GM21515 (cell line): ENCODE data around the gene SUMO2.
"Not testable (repeated sequence)": the region's sequence is repeated elsewhere in the genome, so short reads cannot be mapped to it uniquely, and the experiment has no call there.

Source experiments
- ATAC-seq: cut with Tn5 transposase; IDR thresholded peaks from one replicate; pipeline ENCODE4 v1.9.1; 2021; ENCODE audit not compliant: unreplicated experiment

SUMO2 gene

GRCh38 chr17:75182319-75182568 lies 515 bp downstream of the SUMO2 start:
- ATAC-seq, result peak; percentile 29

DNA sequence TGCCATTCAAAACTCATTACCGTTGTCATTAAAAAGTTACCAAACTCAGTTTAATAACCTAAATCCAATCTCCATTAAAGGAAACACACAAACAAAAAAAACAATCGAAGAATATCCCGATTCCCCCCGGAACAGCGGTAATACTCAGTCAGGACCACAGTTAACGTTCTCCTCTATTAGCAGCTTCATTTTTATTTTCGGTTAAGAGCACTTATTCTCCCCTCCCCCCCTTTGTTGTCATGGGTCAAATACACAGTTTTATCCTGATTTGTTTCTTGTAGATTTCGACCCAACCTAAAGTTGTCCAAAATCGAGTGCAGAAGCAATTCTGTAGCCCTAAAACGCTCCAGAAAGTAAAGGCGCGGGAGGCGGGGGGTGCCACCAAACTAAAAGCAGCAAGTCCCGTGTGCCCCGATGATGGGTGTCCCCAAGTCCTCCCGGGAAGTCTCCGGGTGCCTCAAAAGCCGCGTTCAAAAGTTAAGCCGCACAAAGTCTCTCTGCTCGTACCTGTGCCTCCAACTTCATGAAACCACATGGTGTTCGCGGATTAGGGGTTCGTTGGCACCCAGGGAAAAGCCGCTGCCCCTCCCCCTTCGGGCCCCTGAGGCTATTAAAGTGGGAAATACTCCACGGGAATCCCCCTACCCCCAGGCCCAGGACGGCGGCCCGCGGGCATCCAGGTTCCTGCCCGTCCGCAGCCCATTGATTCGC lies 996 bp downstream of the SUMO2 start:
- no peak for ATAC-seq

DNA sequence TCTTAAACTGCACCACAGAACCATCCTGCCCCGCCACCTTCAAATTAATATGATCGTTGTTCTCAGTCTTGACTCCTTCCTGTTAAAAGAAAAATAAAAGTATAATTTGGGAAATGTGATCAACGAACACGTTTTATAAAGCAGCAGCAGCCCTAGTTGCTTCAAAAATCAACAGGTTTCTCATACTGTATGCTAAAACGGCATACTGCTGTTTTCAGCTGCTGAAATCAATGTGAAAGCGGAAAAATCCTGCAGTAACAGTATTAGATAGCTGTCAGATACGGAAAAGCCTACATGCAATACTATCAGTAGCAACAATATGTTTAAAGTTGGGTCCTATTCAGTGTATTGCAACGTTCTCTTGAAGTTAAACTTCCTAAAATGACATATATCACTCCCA lies 1.6 kb downstream of the SUMO2 start:
- ATAC-seq, result no peak

- ATAC-seq, result no peak
Observed at GRCh38 chr17:75178453-75178852, 4.3 kb downstream of the SUMO2 start.

DNA sequence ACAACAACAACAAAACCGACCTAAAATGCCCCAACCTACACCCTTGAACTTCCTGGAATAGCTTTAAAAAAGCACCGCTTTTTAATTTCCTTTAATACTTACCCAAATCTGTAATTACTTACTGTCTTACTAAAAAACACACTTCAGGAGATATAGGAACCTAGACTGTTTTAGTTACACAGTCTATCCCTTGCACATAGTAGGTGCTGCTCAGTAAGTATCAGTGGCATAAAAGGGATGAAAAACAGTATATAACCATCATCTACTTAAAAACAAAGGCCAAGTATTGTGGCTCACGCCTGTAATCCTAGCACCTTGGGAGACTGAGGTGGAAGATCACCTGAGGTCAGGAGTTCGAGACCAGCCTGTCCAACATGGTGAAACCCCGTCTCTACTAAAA lies 6.1 kb downstream of the SUMO2 start:
- no peak for ATAC-seq

- no peak for ATAC-seq
Observed at GRCh38 chr17:75174996-75175395, 7.8 kb downstream of the SUMO2 start.

DNA sequence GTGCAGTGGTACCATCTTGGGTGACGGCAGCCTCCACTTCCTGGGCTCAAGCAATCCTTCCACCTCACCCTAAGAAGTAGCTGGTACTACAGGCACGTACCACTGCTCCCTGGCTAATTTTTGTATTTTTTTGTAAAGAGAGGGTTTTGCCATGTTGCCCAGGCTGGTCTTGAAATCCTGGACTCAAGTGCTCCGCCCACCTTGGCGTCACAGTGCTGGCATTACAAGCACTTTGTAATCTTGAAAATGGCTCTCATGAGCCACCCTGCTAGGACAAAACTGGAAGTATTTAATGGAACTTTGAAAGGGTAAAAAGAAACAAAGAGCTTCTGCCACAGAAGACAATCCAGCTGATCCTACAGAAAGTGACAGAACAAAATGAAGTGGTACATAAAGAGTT lies 9.2 kb downstream of the SUMO2 start:
- no peak for ATAC-seq

GRCh38 chr17:75168998-75169397 lies 13.8 kb downstream of the SUMO2 start:
- ATAC-seq, result no peak

DNA sequence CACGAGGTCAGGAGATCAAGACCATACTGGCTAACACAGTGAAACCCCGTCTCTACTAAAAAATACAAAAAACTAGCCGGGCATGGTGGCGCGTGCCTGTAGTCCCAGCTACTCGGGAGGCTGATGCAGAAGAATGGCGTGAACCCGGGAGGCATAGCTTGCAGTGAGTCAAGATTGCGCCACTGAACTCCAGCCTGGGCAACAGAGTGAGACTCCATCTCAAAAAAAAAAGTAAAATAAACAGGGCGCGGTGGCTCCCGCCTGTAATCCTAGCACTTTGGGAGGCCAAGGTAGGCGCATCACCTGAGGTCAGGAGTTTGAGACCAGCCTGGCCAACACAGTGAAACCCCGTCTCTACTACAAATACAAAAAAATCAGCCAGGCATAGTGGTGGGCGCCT lies 18.2 kb downstream of the SUMO2 start:
- ATAC-seq, result not testable (repeated sequence)

DNA sequence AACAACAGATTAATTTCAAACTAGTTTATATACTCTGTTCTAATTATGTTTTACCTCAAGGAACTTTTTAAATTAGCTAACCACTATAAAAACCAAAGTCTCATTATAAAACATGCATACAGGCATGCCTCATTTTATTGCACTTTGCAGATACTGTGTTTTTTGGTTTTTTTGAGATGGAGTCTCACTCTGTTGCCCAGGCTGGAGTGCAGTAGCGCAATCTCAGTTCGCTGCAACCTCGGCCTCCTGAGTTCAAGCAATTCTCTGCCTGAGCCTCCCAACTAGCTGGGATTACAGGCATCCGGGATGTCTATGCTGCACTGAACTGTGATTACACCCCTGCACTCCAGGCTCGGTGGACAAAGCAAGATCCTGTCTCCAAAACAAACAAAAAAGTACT lies 19.7 kb downstream of the SUMO2 start:
- no peak for ATAC-seq

DNA sequence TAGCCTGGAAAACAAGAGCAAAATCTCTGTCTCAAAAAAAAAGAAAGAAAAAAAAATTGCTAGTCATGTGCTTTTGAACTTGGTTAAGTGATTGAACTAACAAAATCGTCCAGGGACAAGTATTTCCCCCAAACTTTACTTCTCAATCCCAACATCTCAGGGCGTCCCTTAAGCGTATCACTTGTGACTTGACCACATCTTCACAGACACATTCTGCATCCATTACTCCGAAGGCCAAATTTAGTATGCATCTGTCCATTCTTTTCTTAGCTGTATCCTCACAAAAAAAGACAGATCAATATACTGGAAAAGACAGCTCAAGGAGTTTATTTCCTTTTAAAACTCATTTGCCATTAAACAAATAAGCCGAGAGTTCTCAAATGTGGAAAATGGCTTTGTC lies 22.5 kb downstream of the SUMO2 start:
- no peak for ATAC-seq

DNA sequence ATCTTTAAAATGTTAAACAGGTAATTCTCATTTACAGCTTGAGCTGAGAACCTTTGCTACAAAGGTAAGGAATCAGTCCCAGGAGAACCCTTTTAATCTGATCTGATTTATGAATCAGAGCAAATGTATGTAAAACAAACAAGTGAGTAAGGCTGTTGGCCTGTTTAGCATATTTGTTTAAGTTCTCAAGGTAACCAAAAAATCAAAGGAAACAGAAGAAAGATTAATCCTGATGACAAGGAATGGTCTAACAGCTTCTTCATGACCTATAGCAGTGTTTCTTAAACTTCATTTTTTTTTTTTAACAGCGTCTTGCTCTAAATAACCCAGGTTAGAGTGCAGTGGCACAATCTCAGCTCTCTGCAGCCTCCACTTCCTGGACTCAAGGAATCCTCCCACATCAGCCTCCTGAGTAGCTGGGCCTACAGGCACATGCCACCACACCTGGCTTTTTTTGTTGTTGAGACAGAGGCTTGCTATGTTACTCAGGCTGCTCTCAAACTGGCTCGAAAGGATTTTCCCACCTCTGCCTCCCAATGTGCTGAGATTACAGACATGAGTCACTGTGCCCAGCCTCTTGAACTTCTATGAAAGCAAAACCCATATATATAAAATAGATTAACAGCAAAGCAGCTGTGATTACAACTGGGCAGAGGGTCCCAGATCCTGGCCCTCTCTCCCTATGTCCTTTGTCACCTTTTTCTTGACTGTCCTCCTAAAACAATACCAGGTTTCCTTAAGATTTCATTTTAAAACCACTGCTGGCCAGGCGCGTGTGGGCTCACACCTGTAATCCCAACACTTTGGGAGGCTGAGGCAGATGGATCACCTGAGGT lies 23.3 kb downstream of the SUMO2 start:
- ATAC-seq, result no peak

DNA sequence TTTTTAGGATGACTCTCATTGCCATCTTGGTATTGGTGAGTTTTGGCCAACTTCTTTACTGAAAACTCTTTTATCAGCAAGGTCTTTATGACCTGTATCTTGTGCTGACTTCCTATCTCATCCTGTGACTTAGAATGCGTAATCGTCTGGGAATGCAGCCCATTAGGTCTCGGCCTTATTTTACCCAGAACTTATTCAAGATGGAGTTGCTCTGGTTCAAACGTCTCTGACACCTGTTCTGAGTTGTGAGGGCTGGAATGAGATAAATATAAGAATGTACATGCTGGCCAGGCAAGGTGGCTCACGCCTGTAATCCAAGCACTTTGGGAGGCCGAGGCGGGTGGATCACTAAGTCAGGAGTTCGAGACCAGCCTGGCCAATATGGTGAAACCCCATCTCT lies 24.3 kb downstream of the SUMO2 start:
- not testable (repeated sequence) for ATAC-seq

- no peak for ATAC-seq
Observed at GRCh38 chr17:75155191-75155601, 27.6 kb downstream of the SUMO2 start.

GRCh38 chr17:75154195-75155106 lies 28.3 kb downstream of the SUMO2 start, which contains the start of gene JPT1:
TSS of gene JPT1 (minus strand) at chr17:75154512. CDS start at chr17:75154397, 115 bp downstream.
- ATAC-seq, result peak; percentile 89

GRCh38 chr17:75153780-75154194 lies 29.0 kb downstream of the SUMO2 start:
- ATAC-seq, result peak; percentile 9

- no peak for ATAC-seq
Observed at GRCh38 chr17:75152922-75153779, 29.6 kb downstream of the SUMO2 start.

- ATAC-seq, result no peak
Observed at GRCh38 chr17:75152523-75152921, 30.2 kb downstream of the SUMO2 start.

GRCh38 chr17:75151930-75152329 lies 30.8 kb downstream of the SUMO2 start:
- no peak for ATAC-seq

GRCh38 chr17:75147878-75148546 lies 34.7 kb downstream of the SUMO2 start:
- no peak for ATAC-seq
